ENCODE measurements around the gene CAPN2.

GRCh38 chr1:223811634-223812101 is 99.3 kb downstream of the CAPN2 start:
- TF ChIP-seq CTCF (conservative IDR thresholded peaks at IDR 0.05; ENCODE audit: low read depth in 2 of 2) (peak; percentile 51 to 52), POLR2AphosphoS5 (IDR thresholded peaks at IDR 0.05; ENCODE audit: low read depth) (no peak), REST (IDR thresholded peaks at IDR 0.05; ENCODE audit: unreplicated experiment) (no peak), EZH2 (IDR thresholded peaks at IDR 0.05; ENCODE audit: low read depth, unreplicated experiment) (no peak), EZH2phosphoT487 (IDR thresholded peaks at IDR 0.05; ENCODE audit: unreplicated experiment) (no peak)
